Inflammatory macrophage treated with lipopolysaccharide for 4 hours (primary cell): ENCODE data around the gene TMEM97.
A peak's percentile ranks its signal among the peaks of the same experiment; 100 is the strongest.
"Not testable (repeated sequence)": the region's sequence is repeated elsewhere in the genome, so short reads cannot be mapped to it uniquely, and the experiment has no call there.

Experiments used
- DNase-seq: peaks from one replicate; pipeline ENCODE4 v3.0.0-alpha.2; 2020

The TMEM97 gene

GRCh38 chr17:28338769-28339212, 19.8 kb downstream of the TMEM97 start:
- not testable (repeated sequence) for DNase-seq

- no peak for DNase-seq
Measured at GRCh38 chr17:28339431-28339830, 20.4 kb downstream of the TMEM97 start.

GRCh38 chr17:28340374-28340773, 21.4 kb downstream of the TMEM97 start:
- DNase-seq, result no peak

- no peak for DNase-seq
Measured at GRCh38 chr17:28341516-28341915, 22.5 kb downstream of the TMEM97 start.

GRCh38 chr17:28342313-28342712, 23.3 kb downstream of the TMEM97 start:
- DNase-seq, result no peak

GRCh38 chr17:28343491-28343932, 24.5 kb downstream of the TMEM97 start:
- no peak for DNase-seq

GRCh38 chr17:28344011-28344410, 25.0 kb downstream of the TMEM97 start:
- DNase-seq, result no peak

GRCh38 chr17:28344435-28344901, 25.5 kb downstream of the TMEM97 start:
- DNase-seq, result no peak

GRCh38 chr17:28345419-28346198, 26.6 kb downstream of the TMEM97 start:
- DNase-seq, result no peak

GRCh38 chr17:28346199-28346580, 27.2 kb downstream of the TMEM97 start:
- no peak for DNase-seq

- no peak for DNase-seq
Measured at GRCh38 chr17:28346746-28347246, 27.8 kb downstream of the TMEM97 start.

GRCh38 chr17:28347261-28347891, 28.4 kb downstream of the TMEM97 start:
- no peak for DNase-seq

GRCh38 chr17:28348979-28349378, 30.0 kb downstream of the TMEM97 start:
- DNase-seq, result no peak

- DNase-seq, result no peak
Measured at GRCh38 chr17:28350271-28350670, 31.3 kb downstream of the TMEM97 start.

GRCh38 chr17:28357061-28357900, 38.3 kb downstream of the TMEM97 start, which contains the start of gene POLDIP2:
TSS of gene POLDIP2 (minus strand) at chr17:28357527. CDS start at chr17:28357448, 79 bp downstream.
- DNase-seq, result peak; percentile 96

GRCh38 chr17:28357901-28358197, 38.8 kb downstream of the TMEM97 start:
- no peak for DNase-seq

GRCh38 chr17:28363186-28363585, 44.2 kb downstream of the TMEM97 start:
- DNase-seq, result no peak

- no peak for DNase-seq
Measured at GRCh38 chr17:28363776-28364650, 45.0 kb downstream of the TMEM97 start.

GRCh38 chr17:28364665-28365363, 45.8 kb downstream of the TMEM97 start, which contains the start of gene SEBOX:
TSS of gene SEBOX (minus strand) at chr17:28365199. CDS start at chr17:28365151, 48 bp downstream.
- DNase-seq, result no peak

- no peak for DNase-seq
Measured at GRCh38 chr17:28365487-28365886, 46.5 kb downstream of the TMEM97 start.

- no peak for DNase-seq
Measured at GRCh38 chr17:28366605-28367004, 47.6 kb downstream of the TMEM97 start.
